Tibial nerve (tissue), 4 donors: ENCODE results near the gene CYBB. TPM values are rescaled to one million over a fixed set of nuclear protein-coding genes. Genes with fewer than 3 reads are reported as not detected.

Experiments
- DNase-seq, 2 donors: peaks; one replicate each; pipeline ENCODE4 v3.0.0-alpha.2; 2019; ENCODE audit warnings: low spot score in 2 of 2
- H3K27ac ChIP-seq, 4 donors: fragments of 200-600 bp; sonication (generic) in 3 of 4; one replicate each; pipeline ENCODE4 v1.5.1; 2017 to 2019; ENCODE audit warnings: mild to moderate bottlenecking in 1 of 4
- H3K27me3 ChIP-seq, 2 donors: fragments of 200-600 bp; sonication (generic) in 1 of 2; one replicate each; pipeline versions ENCODE4 v1.5.1 to v1.6.0; 2017 to 2019
- H3K36me3 ChIP-seq, 3 donors: fragments of 200-600 bp; sonication (generic); one replicate each; pipeline ENCODE4 v1.5.1; 2018 to 2019
- H3K4me1 ChIP-seq, 4 donors: fragments of 200-600 bp; sonication (generic) in 3 of 4; one replicate each; pipeline ENCODE4 v1.5.1; 2017 to 2019
- H3K4me3 ChIP-seq, 4 donors: fragments of 200-600 bp; sonication (generic) in 3 of 4; one replicate each; pipeline ENCODE4 v1.5.1; 2017 to 2019; ENCODE audit warnings: mild to moderate bottlenecking in 1 of 4, moderate library complexity in 1 of 4
- H3K9me3 ChIP-seq, 4 donors: fragments of 200-600 bp; sonication (generic) in 3 of 4; one replicate each; pipeline ENCODE4 v1.5.1; 2017 to 2019
- EP300 ChIP-seq, 2 donors: sonication (generic); formaldehyde crosslinking; IDR thresholded peaks; one replicate each; pipeline ENCODE4 v1.6.1; 2017; ENCODE audit warnings: antibody characterized with exemption in 2 of 2, mild to moderate bottlenecking in 1 of 2
- POLR2A ChIP-seq, 2 donors: fragments of 450-650 bp; IDR thresholded peaks; one replicate each; pipeline ENCODE4 v1.6.1; 2017; ENCODE audit warnings: antibody characterized with exemption in 2 of 2, mild to moderate bottlenecking in 2 of 2, moderate library complexity in 2 of 2
- WGBS, 2 donors: methylation state at CpG; one replicate each; pipeline ENCODE4 v1.1.5; 2018; 5-methylcytosine and 5-hydroxymethylcytosine counted together
- total RNA-seq, 4 donors: library from RNA; depleted of rRNA; stranded (reverse); fragments of >200 nt; gene quantifications; one replicate each; pipeline ENCODE4 v1.1.0, GENCODE V29; 2016
- TF ChIP-seq, protein P1 (sequence below), 5 experiments: fragments of 200-600 bp in 3 of 5; fragments of 450-650 bp in 2 of 5; sonication (generic) in 3 of 5; IDR thresholded peaks; one replicate each; pipeline ENCODE4 v1.5.1; 2016 to 2019; ENCODE audit warnings: antibody characterized with exemption in 5 of 5, mild to moderate bottlenecking in 3 of 5, moderate library complexity in 2 of 5

The CYBB gene
- 10 to 100 TPM; 19.5 to 26.0 (median 21.8) TPM for total RNA-seq

DNA sequence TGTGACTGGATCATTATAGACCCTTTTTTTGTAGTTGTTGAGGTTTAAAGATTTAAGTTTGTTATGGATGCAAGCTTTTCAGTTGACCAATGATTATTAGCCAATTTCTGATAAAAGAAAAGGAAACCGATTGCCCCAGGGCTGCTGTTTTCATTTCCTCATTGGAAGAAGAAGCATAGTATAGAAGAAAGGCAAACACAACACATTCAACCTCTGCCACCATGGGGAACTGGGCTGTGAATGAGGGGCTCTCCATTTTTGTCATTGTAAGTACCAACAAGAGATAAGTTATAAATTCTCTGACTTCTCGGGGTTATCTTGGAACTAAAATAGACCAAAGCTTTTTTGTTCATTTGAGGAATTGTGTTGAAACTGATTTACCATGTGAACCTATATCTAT is at the start of gene CYBB:
Gene CYBB (plus strand): TSS at position 203 of the 400 bp plus-strand sequence. CDS start 19 bp downstream, at position 222.
- no peak for DNase-seq
- H3K4me3 ChIP-seq, result peak within 1 kb of the TSS in 2 of 4 donors; percentile 19 to 23
- 57 to 82% methylated on average over 2 of the region's 2 CpGs for WGBS, 2 donors

DNA sequence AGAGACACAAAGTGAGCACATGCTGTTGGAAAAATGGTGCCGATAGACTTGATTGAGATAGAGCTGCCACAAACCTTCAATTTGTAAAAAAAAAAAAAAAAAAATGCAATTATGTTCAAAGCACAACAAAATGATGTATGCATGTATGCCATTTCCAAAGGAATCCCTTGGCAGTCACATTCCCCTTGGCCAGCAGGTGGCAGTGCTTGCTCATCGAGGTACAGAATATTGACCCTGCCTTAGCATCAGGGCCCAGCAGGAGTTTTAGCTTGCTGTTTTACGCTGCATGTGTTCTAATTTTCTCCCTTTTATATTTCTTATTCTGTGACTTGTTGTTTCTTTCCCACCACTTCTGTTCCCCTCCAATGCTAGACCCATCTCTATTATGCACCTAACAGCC is 34.5 kb upstream of the CYBB start:
- peak; percentile 41 to 73 for DNase-seq
- no peak for TF ChIP-seq EP300 (IDR thresholded peaks at IDR 0.05)
- TF ChIP-seq, protein P1, sequence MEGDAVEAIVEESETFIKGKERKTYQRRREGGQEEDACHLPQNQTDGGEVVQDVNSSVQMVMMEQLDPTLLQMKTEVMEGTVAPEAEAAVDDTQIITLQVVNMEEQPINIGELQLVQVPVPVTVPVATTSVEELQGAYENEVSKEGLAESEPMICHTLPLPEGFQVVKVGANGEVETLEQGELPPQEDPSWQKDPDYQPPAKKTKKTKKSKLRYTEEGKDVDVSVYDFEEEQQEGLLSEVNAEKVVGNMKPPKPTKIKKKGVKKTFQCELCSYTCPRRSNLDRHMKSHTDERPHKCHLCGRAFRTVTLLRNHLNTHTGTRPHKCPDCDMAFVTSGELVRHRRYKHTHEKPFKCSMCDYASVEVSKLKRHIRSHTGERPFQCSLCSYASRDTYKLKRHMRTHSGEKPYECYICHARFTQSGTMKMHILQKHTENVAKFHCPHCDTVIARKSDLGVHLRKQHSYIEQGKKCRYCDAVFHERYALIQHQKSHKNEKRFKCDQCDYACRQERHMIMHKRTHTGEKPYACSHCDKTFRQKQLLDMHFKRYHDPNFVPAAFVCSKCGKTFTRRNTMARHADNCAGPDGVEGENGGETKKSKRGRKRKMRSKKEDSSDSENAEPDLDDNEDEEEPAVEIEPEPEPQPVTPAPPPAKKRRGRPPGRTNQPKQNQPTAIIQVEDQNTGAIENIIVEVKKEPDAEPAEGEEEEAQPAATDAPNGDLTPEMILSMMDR (IDR thresholded peaks at IDR 0.05), result peak; percentile 59 to 76 (median 66)
- H3K4me3 ChIP-seq, result no peak overlapping the region

More for the DNA sequence above, at the start of gene CYBB:
- TF ChIP-seq, protein P1 (IDR thresholded peaks at IDR 0.05), result no peak
- TF ChIP-seq EP300 (IDR thresholded peaks at IDR 0.05) (no peak), POLR2A (IDR thresholded peaks at IDR 0.05) (no peak)
- no peak within 1 kb of the TSS for H3K27ac ChIP-seq
- no peaks in the 10 kb centered on the region for H3K9me3 ChIP-seq
- H3K36me3 ChIP-seq, result no peaks in the 10 kb centered on the region
- peaks cover 0 to 6% of the 10 kb centered on the region in 2 donors for H3K27me3 ChIP-seq
- no peaks in the 10 kb centered on the region for H3K4me1 ChIP-seq

DNA sequence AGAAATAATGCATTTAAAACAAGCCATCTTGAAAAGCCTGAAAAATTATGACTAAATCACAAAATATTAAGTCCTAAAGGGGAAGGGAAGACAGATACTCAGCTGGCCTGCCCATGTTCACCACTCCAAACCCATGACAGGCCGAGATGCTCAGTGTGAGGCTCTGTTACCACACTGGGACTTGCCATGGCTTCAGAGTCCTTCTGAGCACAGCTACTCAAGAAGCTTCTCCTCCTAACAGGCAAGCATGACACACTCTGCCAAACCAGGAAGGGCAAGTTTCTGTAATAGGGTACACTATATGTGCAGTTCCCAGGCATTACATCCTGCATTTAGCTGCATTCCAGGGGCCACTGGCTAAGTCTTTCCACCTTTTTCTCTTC is 34.0 kb upstream of the CYBB start:
- H3K4me1 ChIP-seq, result no peaks in the 10 kb centered on the region
- H3K4me3 ChIP-seq, result no peak overlapping the region
- H3K27me3 ChIP-seq, result peaks cover 0 to 5% of the 10 kb centered on the region in 2 donors
- no peaks in the 10 kb centered on the region for H3K9me3 ChIP-seq
- TF ChIP-seq, protein P1 (IDR thresholded peaks at IDR 0.05), result no peak
- TF ChIP-seq POLR2A (IDR thresholded peaks at IDR 0.05) (no peak), EP300 (IDR thresholded peaks at IDR 0.05) (no peak)
- H3K27ac ChIP-seq, result no peak overlapping the region
- WGBS, 2 donors, result 82 to 89% methylated on average over 1 of the region's 1 CpG
- H3K36me3 ChIP-seq, result no peaks in the 10 kb centered on the region
- no peak for DNase-seq

More for the DNA sequence above, 34.5 kb upstream of the CYBB start:
- Histone ChIP-seq H3K27ac (no peak overlapping the region), H3K36me3 (no peaks in the 10 kb centered on the region), H3K4me1 (no peaks in the 10 kb centered on the region), H3K27me3 (peaks cover 0 to 5% of the 10 kb centered on the region in 2 donors), H3K9me3 (no peaks in the 10 kb centered on the region)
- WGBS, 2 donors, result 23 to 29% methylated on average over 3 of the region's 3 CpGs

DNA sequence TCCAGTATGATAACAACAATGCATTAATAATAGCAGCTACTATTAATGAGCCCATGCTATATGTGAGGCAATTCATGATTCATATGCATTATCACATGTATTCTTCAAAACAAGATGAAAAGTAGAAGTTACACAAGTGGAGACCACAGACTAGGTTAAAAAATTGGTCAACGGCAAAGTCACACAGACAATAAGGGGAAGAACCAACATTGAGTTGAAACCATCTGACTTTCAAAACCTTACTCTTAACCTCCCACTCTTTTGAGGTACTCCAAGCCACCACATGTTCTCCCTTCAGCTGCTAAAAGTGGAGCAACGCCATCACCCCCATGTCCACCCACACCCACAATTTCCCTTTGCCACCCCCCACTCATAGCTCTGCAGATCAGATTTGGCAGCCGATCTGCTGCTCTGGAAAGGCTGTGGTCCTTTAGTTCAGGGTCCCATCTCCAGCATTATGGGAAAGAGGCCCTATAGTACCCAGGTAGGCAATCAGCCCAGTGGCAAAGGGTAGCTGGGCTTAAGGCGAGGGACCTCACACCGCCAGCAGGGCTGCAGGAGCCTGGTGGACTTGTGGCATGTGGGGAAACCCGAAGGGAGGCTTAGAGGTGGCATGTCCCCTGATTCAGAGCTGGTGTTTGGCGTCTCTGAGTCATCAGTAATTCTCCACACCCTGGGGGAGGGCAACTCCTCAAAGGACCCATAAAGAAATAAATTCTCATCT is 33.5 kb upstream of the CYBB start:
- 69 to 88% methylated on average over 6 to 7 of the region's 7 CpGs for WGBS, 2 donors
- no peaks in the 10 kb centered on the region for H3K36me3 ChIP-seq
- TF ChIP-seq POLR2A (IDR thresholded peaks at IDR 0.05), result no peak
- TF ChIP-seq, protein P1 (IDR thresholded peaks at IDR 0.05), result no peak
- peak in 1 of 2 donors; percentile 20 for TF ChIP-seq EP300 (IDR thresholded peaks at IDR 0.05)
- DNase-seq, result no peak
- H3K27me3 ChIP-seq, result peaks cover 0 to 5% of the 10 kb centered on the region in 2 donors
- no peaks in the 10 kb centered on the region for H3K9me3 ChIP-seq
- H3K4me1 ChIP-seq, result no peaks in the 10 kb centered on the region
- no peak overlapping the region for H3K27ac ChIP-seq
- H3K4me3 ChIP-seq, result no peak overlapping the region

DNA sequence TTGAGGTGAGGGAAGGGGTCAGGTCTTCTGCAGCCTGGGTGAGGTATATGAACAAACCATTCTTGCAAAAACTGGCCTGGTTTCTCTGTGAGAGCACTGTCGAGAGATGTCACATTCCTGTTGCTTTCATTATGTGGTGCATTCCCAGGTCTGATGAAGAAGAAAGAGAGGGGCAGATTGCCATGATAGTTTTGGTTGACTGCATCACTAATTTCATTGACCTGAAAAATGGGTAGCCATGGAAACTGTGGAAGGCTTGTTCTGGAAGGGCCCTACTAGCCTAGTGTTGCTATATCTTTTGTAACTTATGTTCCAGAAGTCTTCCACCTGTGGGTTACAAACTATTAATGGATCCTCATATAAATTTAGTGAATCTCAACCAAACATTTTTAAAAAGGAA is 32.9 kb upstream of the CYBB start:
- Histone ChIP-seq H3K27me3 (peaks cover 0 to 5% of the 10 kb centered on the region in 2 donors), H3K9me3 (no peaks in the 10 kb centered on the region), H3K27ac (no peak overlapping the region), H3K4me1 (no peaks in the 10 kb centered on the region), H3K4me3 (no peak overlapping the region), H3K36me3 (no peaks in the 10 kb centered on the region)
- TF ChIP-seq POLR2A (IDR thresholded peaks at IDR 0.05) (no peak), EP300 (IDR thresholded peaks at IDR 0.05) (no peak)
- TF ChIP-seq, protein P1 (IDR thresholded peaks at IDR 0.05), result no peak
- WGBS, 2 donors, result 83 to 93% methylated on average over 1 of the region's 1 CpG
- DNase-seq, result no peak
